GM12892 (cell line): ENCODE measurements around the gene FSTL4.

Experiments used
- POLR2A ChIP-seq: IDR thresholded peaks from 2 replicates; pipeline ENCODE4 v1.6.1; 2011; ENCODE audit warnings: low read depth, low read length, control low read depth
- POLR2AphosphoS5 ChIP-seq: IDR thresholded peaks from 2 replicates; pipeline ENCODE4 v1.6.1; 2011; ENCODE audit warnings: low read depth, low read length, control low read depth

GRCh38 chr5:133415906-133416305 is 196.4 kb downstream of the FSTL4 start:
- no peak for TF ChIP-seq POLR2A
- no peak for TF ChIP-seq POLR2AphosphoS5
